GM19240 (cell line): ENCODE data around the gene TMEM259.

Source experiments
- DNase-seq: peaks from one replicate; pipeline ENCODE4 v3.0.0; 2011; ENCODE audit warnings: low spot score; ENCODE audit not compliant: insufficient read length

TMEM259 gene

DNA sequence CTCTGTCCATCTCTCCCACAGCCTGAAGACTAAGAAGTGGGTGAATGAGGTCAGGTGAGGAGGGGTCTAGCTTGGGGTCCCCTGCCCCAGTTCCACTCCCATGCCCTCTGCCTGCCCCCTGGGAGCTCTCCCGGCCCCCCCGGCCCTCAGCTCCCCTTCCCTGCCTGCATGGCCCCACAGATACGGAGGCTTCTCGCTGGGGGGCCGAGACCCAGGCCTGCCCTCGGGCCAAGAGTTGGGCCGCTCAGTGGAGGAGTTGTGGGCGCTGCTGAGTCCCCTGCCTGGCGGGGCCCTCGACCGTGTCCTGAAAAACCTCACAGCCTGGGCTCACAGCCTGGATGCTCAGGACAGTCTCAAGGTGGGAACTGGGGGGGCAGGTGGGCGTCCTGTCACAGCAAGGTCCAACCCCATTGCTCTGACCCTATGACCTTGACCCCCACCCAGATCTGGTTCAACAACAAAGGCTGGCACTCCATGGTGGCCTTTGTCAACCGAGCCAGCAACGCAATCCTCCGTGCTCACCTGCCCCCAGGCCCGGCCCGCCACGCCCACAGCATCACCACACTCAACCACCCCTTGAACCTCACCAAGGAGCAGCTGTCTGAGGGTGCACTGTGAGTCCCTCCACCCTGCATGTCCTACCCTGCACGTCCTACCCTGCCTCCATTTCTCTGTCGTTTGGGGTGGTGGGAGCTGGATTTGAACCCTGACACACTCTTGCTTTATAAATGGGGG, 35.1 kb upstream of the TMEM259 start:
- DNase-seq = no peak

DNA sequence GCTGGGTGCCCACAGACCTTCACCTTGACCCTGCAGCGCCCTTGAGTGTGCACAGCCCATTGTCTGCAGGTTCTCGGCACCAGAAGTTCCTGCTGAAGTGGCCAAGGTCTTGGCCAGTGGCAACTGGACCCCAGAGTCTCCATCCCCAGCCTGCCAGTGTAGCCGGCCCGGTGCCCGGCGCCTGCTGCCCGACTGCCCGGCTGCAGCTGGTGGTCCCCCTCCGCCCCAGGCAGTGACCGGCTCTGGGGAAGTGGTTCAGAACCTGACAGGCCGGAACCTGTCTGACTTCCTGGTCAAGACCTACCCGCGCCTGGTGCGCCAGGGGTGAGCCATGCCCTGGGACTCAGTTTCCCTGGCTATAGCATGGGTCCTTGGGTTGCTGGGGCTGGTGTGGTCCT, 34.1 kb upstream of the TMEM259 start:
- no peak for DNase-seq

GRCh38 chr19:1054102-1055027, 33.4 kb upstream of the TMEM259 start:
- DNase-seq = no peak

DNA sequence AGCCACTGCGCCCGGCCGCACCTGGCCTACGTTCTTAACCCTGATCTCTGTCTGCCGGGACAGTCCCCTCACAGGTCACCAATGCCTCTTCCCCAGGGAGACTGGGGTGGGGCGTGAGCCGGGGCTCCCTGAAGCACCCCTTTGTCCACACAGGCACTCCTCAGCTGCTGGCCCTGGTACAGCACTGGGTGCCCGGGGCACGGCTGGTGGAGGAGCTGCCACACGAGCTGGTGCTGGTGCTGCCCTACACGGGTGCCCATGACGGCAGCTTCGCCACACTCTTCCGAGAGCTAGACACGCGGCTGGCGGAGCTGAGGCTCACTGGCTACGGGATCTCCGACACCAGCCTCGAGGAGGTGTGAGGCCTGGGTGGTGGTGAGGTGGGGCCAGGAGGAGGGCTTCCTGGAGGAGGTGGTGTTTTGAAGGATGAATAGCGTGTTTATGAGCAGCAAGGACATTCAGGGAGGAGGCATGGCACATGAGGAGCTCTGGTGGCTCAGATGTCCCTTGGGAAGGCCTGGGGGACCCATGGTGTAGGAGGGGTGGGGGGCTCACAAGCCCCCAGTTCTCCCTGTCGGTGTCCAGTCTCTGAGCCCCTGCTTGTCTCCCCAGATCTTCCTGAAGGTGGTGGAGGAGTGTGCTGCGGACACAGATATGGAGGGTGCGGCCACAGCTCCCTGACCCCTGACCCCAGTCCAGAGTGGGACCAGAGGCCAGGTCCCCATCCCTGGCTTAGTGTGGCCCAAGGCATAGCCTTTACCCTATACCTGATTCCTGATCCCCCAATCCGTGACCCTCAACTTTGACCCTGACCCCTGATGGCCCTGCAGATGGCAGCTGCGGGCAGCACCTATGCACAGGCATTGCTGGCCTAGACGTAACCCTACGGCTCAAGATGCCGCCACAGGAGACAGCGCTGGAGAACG, 32.5 kb upstream of the TMEM259 start:
- DNase-seq = no peak

DNA sequence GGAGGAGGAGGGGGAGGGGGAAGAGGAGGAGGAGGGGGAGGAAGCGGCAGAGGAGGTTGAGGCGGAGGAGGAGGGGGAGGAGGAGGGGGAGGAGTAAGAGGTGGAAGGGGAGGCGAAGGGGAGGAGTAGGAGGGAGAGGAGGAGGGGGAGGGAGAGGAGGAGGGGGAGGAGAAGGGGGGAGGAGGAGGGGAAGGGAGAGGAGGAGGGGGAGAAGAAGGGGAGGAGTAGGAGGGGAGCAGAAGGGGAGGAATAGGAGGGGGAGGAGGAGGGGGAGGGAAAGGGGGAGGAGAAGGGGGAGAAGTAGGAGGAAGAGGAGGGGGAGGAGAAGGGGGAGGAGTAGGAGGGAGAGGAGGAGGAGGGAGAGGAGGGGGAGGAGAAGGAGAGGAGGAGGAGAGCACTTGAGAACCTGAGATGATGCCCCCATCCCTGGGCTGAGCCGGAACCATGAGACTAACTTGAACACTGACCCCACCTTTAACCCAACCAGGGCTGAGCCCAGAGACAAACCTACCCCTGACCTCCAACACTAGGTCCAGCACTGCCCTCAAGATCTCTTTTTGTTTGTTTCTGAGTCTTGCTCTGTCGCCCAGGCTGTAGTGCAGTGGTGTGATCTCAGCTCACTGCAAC, 31.5 kb upstream of the TMEM259 start:
- no peak for DNase-seq

GRCh38 chr19:1051791-1052190, 30.9 kb upstream of the TMEM259 start:
- no peak for DNase-seq

DNA sequence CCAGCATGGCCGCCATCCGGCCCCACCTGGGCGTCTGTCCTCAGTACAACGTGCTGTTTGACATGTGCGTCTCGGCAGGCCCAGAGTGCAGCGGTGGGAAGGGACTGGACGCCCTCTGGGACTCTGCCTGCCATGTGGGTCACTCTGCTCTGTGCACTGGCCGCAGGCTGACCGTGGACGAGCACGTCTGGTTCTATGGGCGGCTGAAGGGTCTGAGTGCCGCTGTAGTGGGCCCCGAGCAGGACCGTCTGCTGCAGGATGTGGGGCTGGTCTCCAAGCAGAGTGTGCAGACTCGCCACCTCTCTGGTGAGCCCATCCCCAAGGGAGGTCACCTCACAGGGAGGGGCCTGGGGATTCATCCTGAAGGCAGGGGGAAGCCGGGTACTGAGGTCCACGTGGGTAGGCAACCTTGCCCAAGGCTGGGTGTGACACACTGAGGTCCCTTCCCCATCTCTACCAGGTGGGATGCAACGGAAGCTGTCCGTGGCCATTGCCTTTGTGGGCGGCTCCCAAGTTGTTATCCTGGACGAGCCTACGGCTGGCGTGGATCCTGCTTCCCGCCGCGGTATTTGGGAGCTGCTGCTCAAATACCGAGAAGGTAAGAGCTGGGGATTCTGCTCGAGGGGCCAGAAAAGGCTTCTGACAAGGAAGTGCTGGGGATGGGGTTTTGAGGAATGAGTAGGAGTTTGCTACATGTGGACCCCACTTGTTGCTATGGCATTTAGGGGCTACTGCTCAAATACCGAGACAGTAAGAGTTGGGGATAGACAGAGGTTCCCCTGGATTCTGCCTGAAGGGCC, 30.3 kb upstream of the TMEM259 start:
- DNase-seq = no peak

DNA sequence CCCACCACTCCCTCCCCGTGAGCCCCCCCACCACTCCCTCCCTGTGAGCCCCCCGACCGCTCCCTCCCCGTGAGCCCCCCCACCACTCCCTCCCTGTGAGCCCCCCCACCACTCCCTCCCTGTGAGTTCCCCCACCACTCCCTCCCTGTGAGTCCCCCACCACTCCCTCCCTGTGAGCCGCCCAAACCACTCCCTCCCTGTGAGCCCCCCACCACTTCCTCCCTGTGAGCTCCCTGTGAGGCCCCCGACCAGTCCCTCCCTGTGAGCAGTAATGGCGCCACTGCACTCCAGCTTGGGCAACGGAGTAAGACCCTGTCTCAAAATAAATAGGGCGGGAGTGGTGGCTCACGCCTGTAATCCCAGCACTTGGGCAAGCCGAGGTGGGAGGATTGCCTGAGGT, 28.9 kb upstream of the TMEM259 start:
- DNase-seq = no peak

DNA sequence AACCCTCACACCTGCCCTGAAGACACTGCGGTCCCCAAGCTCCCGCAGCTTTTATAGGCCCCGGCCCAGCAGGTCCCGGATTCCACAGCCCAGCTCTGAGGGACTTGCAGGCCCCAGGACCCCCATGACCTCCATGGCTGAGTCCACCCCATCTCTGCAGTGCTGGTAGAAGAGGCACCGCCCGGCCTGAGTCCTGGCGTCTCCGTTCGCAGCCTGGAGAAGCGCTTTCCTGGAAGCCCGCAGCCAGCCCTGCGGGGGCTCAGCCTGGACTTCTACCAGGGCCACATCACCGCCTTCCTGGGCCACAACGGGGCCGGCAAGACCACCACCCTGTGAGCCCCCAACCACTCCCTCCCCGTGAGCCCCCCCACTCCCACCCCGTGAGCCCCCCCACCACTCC, 28.2 kb upstream of the TMEM259 start:
- DNase-seq = no peak

DNA sequence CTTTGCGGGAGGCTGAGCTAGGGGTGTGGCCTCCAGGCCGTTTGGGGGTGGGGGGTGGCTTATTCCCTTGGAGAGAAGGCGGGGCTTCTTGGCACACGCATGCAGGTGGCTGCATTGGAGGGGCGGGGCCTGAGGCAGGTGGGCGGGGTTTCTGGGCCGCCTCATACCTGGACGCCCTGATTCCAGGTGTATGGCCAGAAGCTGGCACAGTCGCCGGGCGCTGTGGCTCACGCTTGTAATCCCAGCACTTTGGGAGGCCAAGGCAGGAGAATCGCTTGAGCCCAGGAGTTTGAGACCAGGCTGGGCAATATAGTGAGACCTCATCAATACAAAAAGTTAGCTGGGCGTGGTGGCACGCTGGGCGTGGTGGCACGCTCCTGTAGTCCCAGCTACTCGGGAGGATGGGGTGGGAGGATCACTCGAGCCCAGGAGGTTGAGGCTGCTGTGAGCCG, 26.8 kb upstream of the TMEM259 start:
- DNase-seq = no peak

DNA sequence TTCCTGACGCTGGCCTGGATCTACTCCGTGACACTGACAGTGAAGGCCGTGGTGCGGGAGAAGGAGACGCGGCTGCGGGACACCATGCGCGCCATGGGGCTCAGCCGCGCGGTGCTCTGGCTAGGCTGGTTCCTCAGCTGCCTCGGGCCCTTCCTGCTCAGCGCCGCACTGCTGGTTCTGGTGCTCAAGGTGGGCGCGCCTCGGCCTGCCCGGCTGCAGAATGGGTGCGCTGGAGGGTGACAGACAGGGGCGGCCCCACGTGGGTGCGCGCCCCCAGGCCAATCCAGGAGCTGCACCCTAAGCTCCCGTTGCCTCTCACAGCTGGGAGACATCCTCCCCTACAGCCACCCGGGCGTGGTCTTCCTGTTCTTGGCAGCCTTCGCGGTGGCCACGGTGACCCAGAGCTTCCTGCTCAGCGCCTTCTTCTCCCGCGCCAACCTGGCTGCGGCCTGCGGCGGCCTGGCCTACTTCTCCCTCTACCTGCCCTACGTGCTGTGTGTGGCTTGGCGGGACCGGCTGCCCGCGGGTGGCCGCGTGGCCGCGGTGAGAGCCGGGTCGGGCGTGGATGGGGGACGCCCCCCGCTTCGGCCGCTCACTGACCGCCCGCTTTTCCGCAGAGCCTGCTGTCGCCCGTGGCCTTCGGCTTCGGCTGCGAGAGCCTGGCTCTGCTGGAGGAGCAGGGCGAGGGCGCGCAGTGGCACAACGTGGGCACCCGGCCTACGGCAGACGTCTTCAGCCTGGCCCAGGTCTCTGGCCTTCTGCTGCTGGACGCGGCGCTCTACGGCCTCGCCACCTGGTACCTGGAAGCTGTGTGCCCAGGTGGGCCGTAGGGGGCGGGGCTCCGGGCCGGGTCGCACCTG, 26.1 kb upstream of the TMEM259 start:
- no peak for DNase-seq

- no peak for DNase-seq
Measured at GRCh38 chr19:1046117-1046626, 25.2 kb upstream of the TMEM259 start.

GRCh38 chr19:1045247-1045603, 24.3 kb upstream of the TMEM259 start:
- DNase-seq = peak; percentile 57

GRCh38 chr19:1042689-1043511, 22.0 kb upstream of the TMEM259 start:
- no peak for DNase-seq

DNA sequence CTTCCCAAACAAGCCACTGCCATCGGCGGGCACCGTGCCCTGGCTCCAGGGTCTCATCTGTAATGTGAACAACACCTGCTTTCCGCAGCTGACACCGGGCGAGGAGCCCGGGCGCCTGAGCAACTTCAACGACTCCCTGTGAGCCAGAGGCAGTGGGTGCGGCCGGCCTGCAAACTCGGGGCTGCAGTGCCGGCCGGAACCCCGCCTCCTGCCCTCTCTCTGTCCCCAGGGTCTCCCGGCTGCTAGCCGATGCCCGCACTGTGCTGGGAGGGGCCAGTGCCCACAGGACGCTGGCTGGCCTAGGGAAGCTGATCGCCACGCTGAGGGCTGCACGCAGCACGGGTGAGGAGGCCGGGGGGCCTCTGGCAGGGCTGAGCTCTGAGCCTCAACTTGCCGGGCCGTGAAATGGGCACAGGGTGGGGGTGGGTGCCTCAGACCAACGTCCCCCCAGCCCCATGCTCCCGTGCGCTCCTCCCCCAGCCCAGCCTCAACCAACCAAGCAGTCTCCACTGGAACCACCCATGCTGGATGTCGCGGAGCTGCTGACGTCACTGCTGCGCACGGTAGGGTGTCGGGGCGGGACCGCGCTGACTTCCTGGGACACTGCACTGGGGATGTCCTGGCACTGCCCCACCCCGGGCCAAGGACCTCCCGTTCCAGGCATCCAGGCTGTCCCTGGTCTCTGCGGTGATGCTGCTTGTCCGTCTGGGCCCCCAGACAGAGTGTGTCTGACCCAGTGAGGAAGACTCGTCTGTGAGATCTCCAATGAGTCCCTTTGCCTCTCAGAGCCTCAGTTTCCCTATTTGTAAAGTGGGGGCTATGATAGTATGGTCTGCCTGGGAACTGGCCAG, 21.1 kb upstream of the TMEM259 start:
- no peak for DNase-seq

DNA sequence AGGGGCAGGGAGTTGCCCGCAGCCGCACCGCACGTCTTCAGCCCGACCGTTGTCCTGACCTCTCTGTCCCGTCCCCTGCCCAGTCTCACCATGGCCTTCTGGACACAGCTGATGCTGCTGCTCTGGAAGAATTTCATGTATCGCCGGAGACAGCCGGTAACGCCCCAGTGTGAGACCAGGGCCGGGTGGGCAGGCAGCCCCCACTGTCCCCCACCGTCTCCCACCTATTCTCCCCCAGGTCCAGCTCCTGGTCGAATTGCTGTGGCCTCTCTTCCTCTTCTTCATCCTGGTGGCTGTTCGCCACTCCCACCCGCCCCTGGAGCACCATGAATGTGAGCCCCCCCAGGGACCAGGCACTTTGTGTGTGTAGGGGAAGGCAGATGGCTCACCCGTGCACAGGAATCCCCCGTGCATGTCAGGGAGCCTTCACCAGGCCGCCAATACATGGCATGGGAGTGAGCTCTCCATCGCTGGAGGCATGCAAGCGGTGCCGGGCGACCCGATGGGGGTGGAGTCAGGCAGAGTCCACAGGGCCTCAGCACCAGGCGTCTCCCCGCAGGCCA, 20.4 kb upstream of the TMEM259 start:
- DNase-seq = no peak
